Brain microvascular endothelial cell (primary cell): ENCODE measurements around the gene TLR3.
A peak's percentile ranks its signal among the peaks of the same experiment; 100 is the strongest.

Source experiments
- DNase-seq: peaks from one replicate; pipeline ENCODE4 v3.0.0-alpha.2; 2020
- H3K27ac ChIP-seq: fragments of 250-450 bp; sonication (Bioruptor Pico); 2 replicates; pipeline ENCODE4 v1.5.1; 2020; ENCODE audit warnings: mild to moderate bottlenecking, moderate library complexity
- H3K27me3 ChIP-seq: fragments of 250-450 bp; sonication (Bioruptor Pico); replicated peaks from 2 replicates; pipeline ENCODE4 v1.5.1; 2020; ENCODE audit warnings: mild to moderate bottlenecking
- H3K36me3 ChIP-seq: fragments of 250-450 bp; sonication (Bioruptor Pico); replicated peaks from 2 replicates; pipeline ENCODE4 v1.5.1; 2020; ENCODE audit warnings: mild to moderate bottlenecking
- H3K4me3 ChIP-seq: 2 replicates; pipeline ENCODE4 v1.5.1; 2011; ENCODE audit warnings: low read depth, mild to moderate bottlenecking, control low read depth, low read length, moderate library complexity
- in situ Hi-C: cut with HindIII; loops from 2 replicates; pipeline ENCODE4 v1.10.0; 2017; ENCODE audit warnings: low sequenced_read_pairs, low pct_ligation_motif_present
- TF ChIP-seq, protein P1 (sequence below): IDR thresholded peaks from 2 replicates; pipeline ENCODE4 v1.5.1; 2011; ENCODE audit warnings: low read depth, mild to moderate bottlenecking, moderate library complexity, low read length, control low read depth, inconsistent platforms; ENCODE audit errors: missing control alignments

The TLR3 gene

DNA sequence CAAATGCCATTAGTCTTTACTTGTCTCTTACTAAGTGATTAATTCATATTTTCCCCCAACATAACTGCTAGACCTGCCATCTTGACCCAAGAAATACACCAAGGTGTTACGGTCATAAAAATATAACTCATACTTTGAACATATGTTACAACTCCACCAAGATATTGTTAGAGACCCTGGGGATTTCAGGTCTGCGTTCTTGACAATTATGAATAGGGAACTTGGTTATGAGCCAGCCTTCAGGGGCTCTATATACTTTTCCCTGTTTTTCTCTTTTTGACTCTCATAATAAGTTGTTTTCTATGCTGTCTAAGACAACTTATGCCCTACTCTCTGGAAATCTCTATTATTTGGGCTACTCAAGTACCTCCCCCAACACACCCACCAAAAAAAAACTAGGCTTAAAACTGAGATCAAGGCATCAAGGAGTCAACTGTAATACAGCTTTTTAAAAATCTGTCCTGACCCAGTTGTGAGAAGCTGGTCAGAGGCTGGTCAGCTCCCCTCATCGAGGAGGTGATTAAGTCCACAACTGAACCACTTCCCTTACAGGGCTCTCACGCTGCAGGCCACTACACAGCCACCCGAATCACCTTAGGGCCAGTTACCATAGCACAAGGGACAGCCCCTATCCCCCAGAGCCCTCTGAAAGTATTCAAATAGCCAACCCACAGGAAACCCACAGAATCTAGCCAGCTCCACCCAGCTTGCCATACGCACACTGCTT lies 10.5 kb upstream of the TLR3 start:
- H3K27ac ChIP-seq, result no peak overlapping the region
- DNase-seq, result no peak
- in situ Hi-C loops, result no loop called here
- TF ChIP-seq, protein P1, sequence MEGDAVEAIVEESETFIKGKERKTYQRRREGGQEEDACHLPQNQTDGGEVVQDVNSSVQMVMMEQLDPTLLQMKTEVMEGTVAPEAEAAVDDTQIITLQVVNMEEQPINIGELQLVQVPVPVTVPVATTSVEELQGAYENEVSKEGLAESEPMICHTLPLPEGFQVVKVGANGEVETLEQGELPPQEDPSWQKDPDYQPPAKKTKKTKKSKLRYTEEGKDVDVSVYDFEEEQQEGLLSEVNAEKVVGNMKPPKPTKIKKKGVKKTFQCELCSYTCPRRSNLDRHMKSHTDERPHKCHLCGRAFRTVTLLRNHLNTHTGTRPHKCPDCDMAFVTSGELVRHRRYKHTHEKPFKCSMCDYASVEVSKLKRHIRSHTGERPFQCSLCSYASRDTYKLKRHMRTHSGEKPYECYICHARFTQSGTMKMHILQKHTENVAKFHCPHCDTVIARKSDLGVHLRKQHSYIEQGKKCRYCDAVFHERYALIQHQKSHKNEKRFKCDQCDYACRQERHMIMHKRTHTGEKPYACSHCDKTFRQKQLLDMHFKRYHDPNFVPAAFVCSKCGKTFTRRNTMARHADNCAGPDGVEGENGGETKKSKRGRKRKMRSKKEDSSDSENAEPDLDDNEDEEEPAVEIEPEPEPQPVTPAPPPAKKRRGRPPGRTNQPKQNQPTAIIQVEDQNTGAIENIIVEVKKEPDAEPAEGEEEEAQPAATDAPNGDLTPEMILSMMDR, result no peak
- no peaks in the 10 kb centered on the region for H3K36me3 ChIP-seq
- no peak overlapping the region for H3K4me3 ChIP-seq
- H3K27me3 ChIP-seq, result no peaks in the 10 kb centered on the region

DNA sequence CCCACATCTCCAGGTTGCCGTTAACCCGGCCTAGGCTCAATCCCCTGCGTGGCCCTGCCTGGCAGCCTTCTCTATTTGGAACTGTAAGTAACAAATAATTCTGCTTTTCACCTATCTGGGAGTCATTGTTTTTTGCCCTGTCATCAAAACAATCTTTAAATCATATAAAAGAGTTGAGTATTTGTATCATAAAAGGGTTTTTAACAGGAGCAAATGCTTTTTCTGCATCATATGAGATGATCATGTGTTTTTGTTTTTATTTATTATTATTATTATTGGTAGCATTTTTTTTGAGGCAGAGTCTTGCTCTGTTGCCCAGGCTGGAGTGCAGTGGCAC lies 10.0 kb upstream of the TLR3 start:
- Histone ChIP-seq H3K27ac (no peak overlapping the region), H3K4me3 (no peak overlapping the region), H3K27me3 (no peaks in the 10 kb centered on the region), H3K36me3 (no peaks in the 10 kb centered on the region)
- no peak for DNase-seq
- TF ChIP-seq, protein P1, result no peak
- in situ Hi-C loops, result no loop called here

DNA sequence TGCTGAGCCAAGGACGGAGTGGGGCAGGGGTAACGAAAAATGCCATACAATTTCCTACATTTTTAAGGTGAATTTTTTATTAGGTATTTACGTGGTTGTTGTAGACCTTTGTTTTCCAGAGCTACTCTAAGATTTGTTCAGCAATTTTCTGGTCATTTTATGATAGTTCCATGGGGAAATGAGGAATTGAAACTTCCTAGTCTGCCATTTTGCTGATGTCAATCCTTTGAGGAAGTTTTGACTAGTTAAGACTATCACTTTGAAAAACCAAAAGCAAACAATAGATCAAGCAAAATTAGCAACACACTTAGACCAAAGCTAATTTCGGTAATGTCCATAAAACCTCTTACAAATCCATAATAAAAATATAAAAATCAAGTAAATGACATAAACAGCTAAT lies 7.0 kb upstream of the TLR3 start:
- no peak for DNase-seq
- no peak overlapping the region for H3K27ac ChIP-seq
- TF ChIP-seq, protein P1, result no peak
- no peaks in the 10 kb centered on the region for H3K36me3 ChIP-seq
- in situ Hi-C loops, result no loop called here
- H3K27me3 ChIP-seq, result no peaks in the 10 kb centered on the region
- no peak overlapping the region for H3K4me3 ChIP-seq

DNA sequence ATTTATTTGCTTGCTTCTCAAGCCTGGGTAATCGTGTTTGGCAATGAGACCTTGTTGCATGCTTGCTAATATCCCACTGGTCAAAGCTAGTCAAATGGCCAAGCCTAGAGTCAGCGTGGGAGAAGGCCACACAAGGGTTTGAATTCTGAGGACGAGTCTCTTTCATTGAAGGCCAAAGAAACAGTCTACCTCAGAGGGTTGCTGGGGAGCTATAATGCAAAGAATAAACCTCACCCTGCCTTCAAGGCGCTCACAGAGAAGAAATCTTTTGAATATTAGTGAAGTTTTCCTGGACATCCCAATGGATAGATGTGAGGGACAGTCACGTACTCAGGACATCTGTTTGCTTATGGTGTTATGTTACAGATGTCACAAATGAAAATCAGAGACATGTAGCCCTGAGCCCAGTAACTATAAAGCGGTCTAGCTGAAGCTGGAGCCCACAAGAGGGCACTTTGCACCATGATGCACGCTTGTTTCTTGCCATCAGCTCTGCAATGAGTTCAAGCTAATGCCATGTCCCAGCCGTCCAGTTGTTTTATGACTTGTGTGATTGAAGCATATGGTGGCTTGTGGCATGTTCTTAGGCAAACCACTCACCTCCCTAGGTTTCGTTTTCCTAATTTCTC lies 1.1 kb upstream of the TLR3 start:
- peak; percentile 58 for DNase-seq
- H3K27me3 ChIP-seq, result no peaks in the 10 kb centered on the region
- in situ Hi-C loops, result no loop called here
- H3K36me3 ChIP-seq, result no peaks in the 10 kb centered on the region
- peak overlapping the region; percentile 54 for H3K4me3 ChIP-seq
- TF ChIP-seq, protein P1, result peak; percentile 74
- H3K27ac ChIP-seq, result no peak overlapping the region

DNA sequence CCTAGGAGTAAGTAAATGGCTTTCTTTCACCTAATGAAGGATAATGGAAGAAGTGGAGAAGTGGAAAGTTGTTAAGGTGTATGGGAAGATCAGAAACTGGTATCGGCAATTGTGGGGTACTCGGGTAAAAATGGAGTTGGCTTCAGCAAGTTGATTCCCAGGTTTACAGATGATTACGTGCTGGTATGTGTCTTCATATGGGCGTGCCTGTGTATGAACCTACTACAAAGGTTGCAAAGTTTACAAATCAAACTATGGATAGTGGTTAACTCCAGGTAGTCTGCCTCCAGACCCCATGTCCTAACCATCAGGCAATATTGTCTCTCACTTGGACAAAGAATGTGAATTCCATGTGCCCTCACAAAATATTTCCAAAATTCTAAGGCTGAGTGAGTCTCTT lies 773 bp downstream of the TLR3 start:
- TF ChIP-seq, protein P1, result no peak
- H3K27me3 ChIP-seq, result no peaks in the 10 kb centered on the region
- H3K4me3 ChIP-seq, result no peak overlapping the region
- in situ Hi-C loops, result no loop called here
- DNase-seq, result no peak
- no peaks in the 10 kb centered on the region for H3K36me3 ChIP-seq
- no peak overlapping the region for H3K27ac ChIP-seq
